ENCODE data around the gene IAH1.

The IAH1 gene

DNA sequence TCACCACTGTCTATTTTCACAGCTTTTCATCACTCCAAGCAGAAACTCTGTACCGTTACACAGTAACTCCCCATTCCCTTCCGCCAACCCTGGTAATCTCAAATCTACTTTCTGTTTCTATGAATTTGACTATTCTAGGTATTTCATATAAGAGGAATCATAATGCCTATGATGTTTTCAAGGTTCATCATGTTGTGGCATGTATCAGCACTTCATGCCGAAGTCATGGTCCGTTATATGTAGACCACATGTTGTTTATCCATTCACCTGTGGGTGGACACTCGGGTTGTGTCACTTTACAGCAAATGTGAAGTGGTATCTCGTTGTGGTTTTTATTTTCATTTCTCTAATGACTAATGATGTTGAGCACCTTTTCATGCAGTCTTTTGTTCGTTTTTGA, 29.3 kb upstream of the IAH1 start:
- Histone ChIP-seq H3K14ac (ENCODE audit: low read length) (no peak overlapping the region), H3K27me3 (ENCODE audit: insufficient read depth, low read length) (no peaks in the 10 kb centered on the region), H3K27ac (ENCODE audit: low read depth, low read length) (no peak overlapping the region), H4K91ac (ENCODE audit: low read depth, low read length) (no peak overlapping the region), H3K79me2 (ENCODE audit: control insufficient read depth, insufficient read depth, low read length, poor library complexity) (no peaks in the 10 kb centered on the region), H3K9me3 (ENCODE audit: insufficient read depth, low read depth, low read length) (no peaks in the 10 kb centered on the region), H4K8ac (ENCODE audit: low read depth, low read length) (no peak overlapping the region), H2BK120ac (ENCODE audit: insufficient read depth, low read length, poor library complexity) (no peak overlapping the region), H3K23ac (ENCODE audit: low read length) (no peak overlapping the region), H3K9ac (ENCODE audit: low read length) (no peak overlapping the region), H2AFZ (ENCODE audit: insufficient read depth, low read length, poor library complexity) (no peak overlapping the region), H4K12ac (ENCODE audit: low read depth, low read length) (no peak overlapping the region), H3K4ac (ENCODE audit: low read depth, low read length) (no peak overlapping the region), H2BK5ac (ENCODE audit: low read depth, low read length, poor library complexity) (no peak overlapping the region), H3K4me2 (ENCODE audit: low read length) (no peak overlapping the region), H2BK12ac (ENCODE audit: low read length) (no peak overlapping the region), H3K79me1 (ENCODE audit: low read length) (no peaks in the 10 kb centered on the region), H2AK5ac (ENCODE audit: low read length) (no peak overlapping the region), H3K18ac (ENCODE audit: low read length) (no peak overlapping the region), H3K36me3 (ENCODE audit: control insufficient read depth in 1 of 2, insufficient read depth in 2 of 2, low read length in 2 of 2) (peaks cover 24 to 39% of the 10 kb centered on the region in 2 experiments), H3K4me3 (ENCODE audit: low read depth, low read length) (no peak overlapping the region), H3K4me1 (ENCODE audit: control insufficient read depth in 1 of 2, insufficient read depth in 2 of 2, low read length in 2 of 2) (no peaks in the 10 kb centered on the region)
- WGBS (ENCODE audit: extremely low coverage, insufficient coverage, insufficient read length), result no CpG with 5 or more reads among the region's 7 CpGs
- DNase-seq, result no peak

DNA sequence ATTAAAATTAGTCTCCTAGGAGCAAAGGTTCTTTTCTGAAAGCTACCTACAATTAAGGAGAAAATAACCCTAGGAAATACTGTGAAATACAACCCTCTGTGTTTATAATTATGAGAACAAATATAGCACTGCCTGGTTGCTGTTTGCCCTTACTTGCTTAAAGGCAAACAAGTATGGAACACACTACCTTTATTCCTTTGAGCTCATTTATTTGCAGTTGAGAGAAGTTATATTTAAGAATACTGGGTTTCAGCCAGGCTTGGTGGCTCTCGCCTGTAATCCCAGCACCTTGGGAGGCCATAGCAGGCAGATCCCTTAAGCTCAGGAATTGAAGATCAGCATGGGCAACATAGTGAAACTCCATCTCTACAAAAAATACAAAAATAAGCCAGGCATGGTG, 23.1 kb upstream of the IAH1 start:
- Histone ChIP-seq H2AK5ac (ENCODE audit: low read length) (no peak overlapping the region), H2BK120ac (ENCODE audit: insufficient read depth, low read length, poor library complexity) (no peak overlapping the region), H4K91ac (ENCODE audit: low read depth, low read length) (no peak overlapping the region), H3K4me1 (ENCODE audit: control insufficient read depth in 1 of 2, insufficient read depth in 2 of 2, low read length in 2 of 2) (no peaks in the 10 kb centered on the region), H3K23ac (ENCODE audit: low read length) (no peak overlapping the region), H3K18ac (ENCODE audit: low read length) (no peak overlapping the region), H2BK5ac (ENCODE audit: low read depth, low read length, poor library complexity) (no peak overlapping the region), H3K27ac (ENCODE audit: low read depth, low read length) (no peak overlapping the region), H2AFZ (ENCODE audit: insufficient read depth, low read length, poor library complexity) (no peak overlapping the region), H3K79me2 (ENCODE audit: control insufficient read depth, insufficient read depth, low read length, poor library complexity) (no peaks in the 10 kb centered on the region), H3K9ac (ENCODE audit: low read length) (no peak overlapping the region), H3K4me2 (ENCODE audit: low read length) (no peak overlapping the region), H2BK12ac (ENCODE audit: low read length) (no peak overlapping the region), H3K27me3 (ENCODE audit: insufficient read depth, low read length) (no peaks in the 10 kb centered on the region), H3K4ac (ENCODE audit: low read depth, low read length) (no peak overlapping the region), H3K79me1 (ENCODE audit: low read length) (no peaks in the 10 kb centered on the region), H3K36me3 (ENCODE audit: control insufficient read depth in 1 of 2, insufficient read depth in 2 of 2, low read length in 2 of 2) (peaks cover 34 to 35% of the 10 kb centered on the region in 2 experiments), H4K8ac (ENCODE audit: low read depth, low read length) (no peak overlapping the region), H4K12ac (ENCODE audit: low read depth, low read length) (no peak overlapping the region), H3K14ac (ENCODE audit: low read length) (no peak overlapping the region), H3K4me3 (ENCODE audit: low read depth, low read length) (no peak overlapping the region), H3K9me3 (ENCODE audit: insufficient read depth, low read depth, low read length) (no peaks in the 10 kb centered on the region)
- no peak for DNase-seq
- no CpG with 5 or more reads among the region's 1 CpG for WGBS (ENCODE audit: extremely low coverage, insufficient coverage, insufficient read length)

DNA sequence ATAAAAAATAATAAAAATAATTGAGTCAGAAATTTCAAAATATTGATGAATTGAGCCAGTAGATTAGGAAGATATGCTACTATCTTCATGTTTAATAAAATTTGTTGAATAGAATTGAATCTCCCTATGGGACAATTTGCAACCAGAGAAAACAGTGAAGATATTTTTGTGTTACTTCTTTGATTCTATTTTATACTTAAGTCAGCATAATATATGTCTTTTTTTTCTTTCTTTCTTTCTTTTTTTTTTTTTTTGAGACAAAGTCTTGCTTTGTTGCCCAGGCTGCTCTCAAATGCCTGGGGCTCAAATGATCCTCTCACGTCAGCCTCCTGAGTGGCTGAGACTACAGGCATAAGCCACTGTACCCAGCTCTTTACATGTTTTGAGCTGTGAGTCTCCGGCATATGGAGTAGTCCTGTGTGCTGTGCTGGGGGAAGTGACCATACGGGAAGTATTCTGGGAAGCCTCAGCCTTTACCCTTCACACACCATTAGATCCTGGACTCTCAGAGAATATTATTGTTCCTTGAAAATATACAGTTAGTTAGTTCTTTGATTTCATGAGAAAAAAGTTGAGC, 13.8 kb upstream of the IAH1 start:
- Histone ChIP-seq H3K14ac (ENCODE audit: low read length) (no peak overlapping the region), H3K4me2 (ENCODE audit: low read length) (no peak overlapping the region), H4K12ac (ENCODE audit: low read depth, low read length) (no peak overlapping the region), H3K4ac (ENCODE audit: low read depth, low read length) (no peak overlapping the region), H3K9me3 (ENCODE audit: insufficient read depth, low read depth, low read length) (no peaks in the 10 kb centered on the region), H2BK120ac (ENCODE audit: insufficient read depth, low read length, poor library complexity) (no peak overlapping the region), H2BK12ac (ENCODE audit: low read length) (no peak overlapping the region), H3K79me2 (ENCODE audit: control insufficient read depth, insufficient read depth, low read length, poor library complexity) (no peaks in the 10 kb centered on the region), H3K27ac (ENCODE audit: low read depth, low read length) (no peak overlapping the region), H3K4me1 (ENCODE audit: control insufficient read depth in 1 of 2, insufficient read depth in 2 of 2, low read length in 2 of 2) (no peaks in the 10 kb centered on the region), H3K18ac (ENCODE audit: low read length) (no peak overlapping the region), H3K79me1 (ENCODE audit: low read length) (no peaks in the 10 kb centered on the region), H2BK5ac (ENCODE audit: low read depth, low read length, poor library complexity) (no peak overlapping the region), H3K9ac (ENCODE audit: low read length) (no peak overlapping the region), H4K91ac (ENCODE audit: low read depth, low read length) (no peak overlapping the region), H3K27me3 (ENCODE audit: insufficient read depth, low read length) (no peaks in the 10 kb centered on the region), H3K23ac (ENCODE audit: low read length) (no peak overlapping the region), H3K36me3 (ENCODE audit: control insufficient read depth in 1 of 2, insufficient read depth in 2 of 2, low read length in 2 of 2) (peaks cover 14 to 25% of the 10 kb centered on the region in 2 experiments), H2AK5ac (ENCODE audit: low read length) (no peak overlapping the region), H4K8ac (ENCODE audit: low read depth, low read length) (no peak overlapping the region), H3K4me3 (ENCODE audit: low read depth, low read length) (no peak overlapping the region), H2AFZ (ENCODE audit: insufficient read depth, low read length, poor library complexity) (no peak overlapping the region)
- WGBS (ENCODE audit: extremely low coverage, insufficient coverage, insufficient read length), result no CpG with 5 or more reads among the region's 3 CpGs
- no peak for DNase-seq

DNA sequence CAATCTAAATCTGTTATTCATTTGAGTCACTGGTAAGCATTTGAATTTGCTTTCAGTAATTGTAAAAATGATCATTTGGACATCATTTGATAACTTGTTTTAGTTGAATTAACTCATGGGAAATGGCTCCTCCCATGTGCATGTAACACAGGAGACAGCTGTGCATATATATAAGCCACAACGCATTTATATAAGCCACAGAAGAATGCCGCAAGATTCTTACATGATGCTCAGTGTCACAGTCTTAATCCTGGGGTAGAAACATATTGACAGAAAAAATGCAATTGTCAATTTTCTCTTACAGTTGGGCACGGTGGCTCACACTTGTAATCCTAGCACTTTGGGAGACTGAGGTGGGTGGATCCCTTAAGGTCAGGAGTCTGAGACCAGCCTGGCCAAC, 13.3 kb upstream of the IAH1 start:
- no peak overlapping the region for H3K18ac ChIP-seq (ENCODE audit: low read length)

More for the DNA sequence above, 13.3 kb upstream of the IAH1 start:
- H3K79me2 ChIP-seq (ENCODE audit: control insufficient read depth, insufficient read depth, low read length, poor library complexity), result no peaks in the 10 kb centered on the region
- no peak overlapping the region for H2BK5ac ChIP-seq (ENCODE audit: low read depth, low read length, poor library complexity)
- H3K4me2 ChIP-seq (ENCODE audit: low read length), result no peak overlapping the region
- peaks cover 17 to 28% of the 10 kb centered on the region in 2 experiments for H3K36me3 ChIP-seq (ENCODE audit: control insufficient read depth in 1 of 2, insufficient read depth in 2 of 2, low read length in 2 of 2)
- H4K8ac ChIP-seq (ENCODE audit: low read depth, low read length), result no peak overlapping the region
- H2AFZ ChIP-seq (ENCODE audit: insufficient read depth, low read length, poor library complexity), result no peak overlapping the region
- whole genome bisulfite sequencing (ENCODE audit: extremely low coverage, insufficient coverage, insufficient read length), result no CpG with 5 or more reads among the region's 3 CpGs
- no peak overlapping the region for H3K4me3 ChIP-seq (ENCODE audit: low read depth, low read length)
- DNase-seq, result no peak
- no peak overlapping the region for H2AK5ac ChIP-seq (ENCODE audit: low read length)
- H3K4ac ChIP-seq (ENCODE audit: low read depth, low read length), result no peak overlapping the region
- H3K4me1 ChIP-seq (ENCODE audit: control insufficient read depth in 1 of 2, insufficient read depth in 2 of 2, low read length in 2 of 2), result no peaks in the 10 kb centered on the region
- no peaks in the 10 kb centered on the region for H3K79me1 ChIP-seq (ENCODE audit: low read length)
- H3K27ac ChIP-seq (ENCODE audit: low read depth, low read length), result no peak overlapping the region
- no peak overlapping the region for H3K23ac ChIP-seq (ENCODE audit: low read length)
- H3K14ac ChIP-seq (ENCODE audit: low read length), result no peak overlapping the region
- no peak overlapping the region for H2BK12ac ChIP-seq (ENCODE audit: low read length)
- no peaks in the 10 kb centered on the region for H3K27me3 ChIP-seq (ENCODE audit: insufficient read depth, low read length)
- H3K9ac ChIP-seq (ENCODE audit: low read length), result no peak overlapping the region
- no peak overlapping the region for H4K91ac ChIP-seq (ENCODE audit: low read depth, low read length)
- H4K12ac ChIP-seq (ENCODE audit: low read depth, low read length), result no peak overlapping the region
- H2BK120ac ChIP-seq (ENCODE audit: insufficient read depth, low read length, poor library complexity), result no peak overlapping the region
- H3K9me3 ChIP-seq (ENCODE audit: insufficient read depth, low read depth, low read length), result peaks cover 1% of the 10 kb centered on the region
